ENCODE data around the gene GLRA2.

DNA sequence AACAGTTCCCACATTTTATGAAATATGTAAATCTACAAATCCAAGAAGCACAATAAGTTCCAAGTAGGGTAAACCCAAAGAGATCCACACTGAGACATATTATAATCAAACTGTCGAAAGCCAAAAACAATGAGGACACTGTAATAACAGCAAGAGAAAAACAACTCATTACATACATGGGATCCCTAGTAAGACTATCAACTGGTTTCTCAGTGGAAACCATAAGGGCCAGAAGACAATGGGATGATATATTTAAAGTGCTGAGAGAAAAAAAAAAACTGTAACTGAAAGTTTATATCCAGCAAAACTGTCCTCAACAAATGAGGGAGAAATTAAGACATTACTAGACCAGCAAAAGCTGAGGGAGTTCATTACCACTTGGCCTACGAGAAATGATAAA, 34.7 kb downstream of the GLRA2 start:
- TF ChIP-seq ZNF274 (IDR thresholded peaks at IDR 0.05; ENCODE audit: insufficient read depth, insufficient read length), result no peak
- TF ChIP-seq ATF3 (IDR thresholded peaks at IDR 0.05; ENCODE audit: borderline replicate concordance, extremely low read depth, low read depth, low read length), result no peak
- TF ChIP-seq MYC (IDR thresholded peaks at IDR 0.05; ENCODE audit: insufficient read depth, insufficient read length, insufficient replicate concordance, low read length, severe bottlenecking), result no peak
- no peak for TF ChIP-seq CTCF (IDR thresholded peaks at IDR 0.05 in 2 of 3, conservative IDR thresholded peaks at IDR 0.05 in 1 of 3; ENCODE audit: control insufficient read depth in 2 of 3, extremely low read depth in 1 of 3, insufficient read depth in 1 of 3, low read depth in 3 of 3, low read length in 3 of 3)
- no peak for TF ChIP-seq POLR2A (IDR thresholded peaks at IDR 0.05; ENCODE audit: low read depth, low read length)
- no peak for TF ChIP-seq USF1 (IDR thresholded peaks at IDR 0.05; ENCODE audit: borderline replicate concordance, extremely low read length, insufficient read depth, low read depth, low read length)
- TF ChIP-seq SRF (IDR thresholded peaks at IDR 0.05; ENCODE audit: low read depth in 2 of 2, low read length in 2 of 2), result no peak
